Stimulated activated CD8-positive, alpha-beta memory T cell treated with anti-CD3 and anti-CD28 coated beads, Interleukin-4, amount 100 ng/mL, for 48 hours (primary cell): Measurements from ENCODE around the gene PPP1R7.

ENCODE experiments used
- DNase-seq: peaks from one replicate; pipeline ENCODE4 v3.0.0-alpha.2; 2020

PPP1R7 gene

DNA sequence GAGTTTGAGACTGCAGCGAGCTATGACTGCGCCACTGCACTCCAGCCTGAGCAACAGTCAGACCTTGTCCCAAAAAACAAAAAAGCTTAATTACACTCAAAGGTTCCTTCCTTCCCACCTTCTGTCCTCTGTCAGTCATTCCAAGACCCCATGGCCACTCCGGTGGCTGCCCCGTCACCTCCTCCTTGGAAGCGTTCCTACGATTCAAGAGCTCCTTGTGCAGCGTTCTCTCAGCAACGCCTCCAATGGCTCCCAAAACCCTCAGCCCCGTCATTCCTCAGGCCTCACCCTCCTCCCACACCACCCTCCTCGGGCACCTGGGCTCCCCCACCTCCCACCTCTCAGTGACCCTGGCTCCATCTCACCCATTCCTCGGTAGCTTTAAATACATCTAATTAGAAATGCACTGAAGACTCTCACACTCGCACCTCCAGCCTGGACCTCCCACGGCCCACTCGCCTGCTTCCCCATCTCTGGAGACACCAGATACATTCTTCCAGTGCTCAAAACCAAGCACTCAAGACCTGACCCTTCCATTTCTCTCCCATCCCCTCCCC lies 9.0 kb upstream of the PPP1R7 start:
- DNase-seq, result no peak

DNA sequence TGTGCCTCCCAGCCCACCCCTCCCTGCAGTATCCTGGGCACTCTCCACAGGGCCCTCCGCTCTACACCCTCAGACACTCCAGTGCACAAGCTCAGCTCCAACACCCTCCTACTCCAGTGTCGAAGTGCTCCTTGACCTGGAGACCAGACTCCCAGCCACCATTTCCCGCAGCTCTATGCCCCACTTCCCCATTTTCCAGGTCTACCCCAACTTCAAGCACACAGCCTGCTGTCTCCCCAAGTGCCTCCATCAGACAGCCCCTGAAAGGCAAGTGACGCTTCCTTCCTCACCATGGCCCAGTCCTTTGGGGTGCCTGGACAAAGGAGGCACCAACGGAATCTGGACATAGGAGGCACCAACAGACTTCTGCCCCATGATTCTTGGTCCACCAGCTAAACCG lies 8.2 kb upstream of the PPP1R7 start:
- no peak for DNase-seq

DNA sequence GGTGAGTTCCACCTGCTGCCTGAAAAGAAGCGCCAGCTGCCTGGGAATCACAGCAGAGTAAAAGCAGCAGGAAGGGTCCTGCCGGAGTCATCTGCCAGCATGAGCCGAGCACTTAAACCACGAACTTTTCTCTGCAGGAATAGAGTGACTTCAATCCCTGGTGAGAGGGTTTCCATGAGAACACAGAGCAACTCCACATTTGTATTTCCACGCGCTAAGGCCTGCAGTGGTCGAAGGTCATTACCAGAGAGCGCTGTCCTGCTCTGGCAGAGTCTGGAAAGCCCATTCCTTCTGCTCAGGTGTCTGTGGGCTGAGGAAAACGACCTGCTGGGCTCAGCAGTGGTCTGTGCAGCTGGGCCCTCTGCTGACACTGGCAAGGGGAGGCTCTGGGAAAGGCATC lies 7.7 kb upstream of the PPP1R7 start:
- no peak for DNase-seq

DNA sequence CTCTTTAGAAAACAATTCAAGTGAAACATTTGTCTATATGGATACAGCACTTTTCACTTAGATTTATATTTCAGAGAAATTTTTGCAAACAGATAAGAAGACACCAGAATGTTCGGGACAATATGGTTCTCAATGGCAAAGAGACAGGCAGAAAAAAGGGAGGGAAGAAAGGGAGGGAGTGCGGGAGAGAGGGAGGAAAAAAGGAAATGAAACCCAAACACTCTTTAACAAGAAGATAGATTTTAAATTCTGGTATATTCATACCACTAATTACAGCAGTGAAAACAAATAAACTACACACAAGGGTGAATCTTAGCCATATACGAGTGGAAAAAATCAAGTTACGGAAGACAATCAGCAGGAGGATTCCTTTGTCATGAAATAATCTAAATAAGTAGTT lies 4.0 kb upstream of the PPP1R7 start:
- no peak for DNase-seq

DNA sequence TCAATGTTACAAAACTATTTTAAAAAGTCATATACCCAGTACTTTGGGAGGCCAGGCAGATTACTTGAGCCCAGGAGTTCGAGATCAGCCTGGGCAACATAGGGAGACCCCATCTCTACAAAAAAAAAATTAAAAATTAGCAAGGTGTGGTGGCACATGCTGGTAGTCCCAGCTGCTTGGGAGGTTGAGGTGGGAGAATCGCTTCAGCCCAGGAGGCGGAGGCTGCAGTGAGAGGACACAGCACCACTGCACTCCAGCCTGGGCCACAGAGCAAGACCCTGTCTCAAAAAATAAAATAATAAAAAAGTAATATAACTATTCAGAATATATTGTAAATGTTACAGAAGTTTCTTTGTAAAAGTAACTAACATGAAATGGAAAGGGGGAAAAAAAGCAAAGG lies 2.9 kb upstream of the PPP1R7 start:
- DNase-seq, result no peak

DNA sequence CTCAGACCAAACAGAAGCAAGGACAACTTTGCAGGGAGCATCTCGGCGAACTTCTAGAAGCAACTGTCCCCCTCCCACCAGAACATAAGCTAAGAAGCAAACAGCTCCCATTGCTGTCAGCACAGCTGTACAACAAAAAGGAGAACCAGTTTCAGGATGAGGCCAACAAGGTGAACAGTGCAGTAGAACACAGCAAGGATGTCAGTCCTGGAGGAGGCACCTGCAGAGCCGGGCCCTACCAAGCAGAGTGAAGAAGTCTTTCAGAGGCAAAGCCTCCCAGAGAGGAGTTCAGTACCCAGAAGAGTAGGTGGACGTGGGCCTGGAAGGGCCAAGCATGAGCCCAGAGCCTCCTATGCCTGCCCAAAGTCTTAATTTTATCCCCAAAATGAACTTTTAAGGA lies 2.0 kb upstream of the PPP1R7 start:
- DNase-seq, result no peak

DNA sequence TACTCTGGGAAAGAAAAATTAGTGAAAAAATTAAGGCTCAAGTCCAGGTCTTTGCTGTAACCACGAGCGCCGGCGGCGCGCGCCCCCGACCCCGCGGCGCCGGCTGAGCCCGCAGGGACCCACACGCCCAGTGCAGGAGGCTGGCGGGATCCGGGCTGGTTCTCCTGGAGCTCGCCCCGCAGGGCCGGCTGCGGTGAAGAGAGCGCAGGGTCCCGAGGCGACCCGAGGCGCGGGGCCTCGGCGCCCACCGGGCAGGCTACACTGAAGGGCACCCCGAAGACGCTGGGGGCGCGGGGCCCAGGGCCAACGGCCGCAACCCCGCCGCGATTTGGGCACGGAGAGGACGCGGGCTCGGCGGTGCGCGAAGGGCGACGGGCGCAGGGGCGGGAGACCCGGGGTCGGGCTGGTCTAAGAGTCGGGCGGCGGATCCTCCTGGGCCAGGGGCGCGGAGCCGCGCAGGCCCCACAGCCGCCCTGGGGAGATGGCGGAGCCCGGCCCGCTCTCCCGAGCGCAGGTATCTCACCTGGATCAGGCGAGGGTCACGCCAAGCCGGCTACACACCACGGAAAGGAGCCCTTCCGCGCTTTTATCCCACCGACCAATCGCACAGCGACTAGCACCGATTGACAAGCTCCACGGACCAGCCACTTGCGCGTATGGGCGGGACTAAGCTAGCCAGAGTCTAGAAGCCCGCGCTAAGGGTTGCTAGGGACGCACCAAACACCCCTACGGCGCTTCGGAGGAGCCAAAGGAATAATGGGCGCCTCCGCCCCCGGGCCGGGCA lies 1.2 kb upstream of the PPP1R7 start, which contains the start of gene PASK:
Gene PASK, minus strand, starts transcription at position 582 of the 784 bp plus-strand sequence. CDS start 6,440 bp downstream, outside the sequence.
- peak; percentile 96 for DNase-seq

DNA sequence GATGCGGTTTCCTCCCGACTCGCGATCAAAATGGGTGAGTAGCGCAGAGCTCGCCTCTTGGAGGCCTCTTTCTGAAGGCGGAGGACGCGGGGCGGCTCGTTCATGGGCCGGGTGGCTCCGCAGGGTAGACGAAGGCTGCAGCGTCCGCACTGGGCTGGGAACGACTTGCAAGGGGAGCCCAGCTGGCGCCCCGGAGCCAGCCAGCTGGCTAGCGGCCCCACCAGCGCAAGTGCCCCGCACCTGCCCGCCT lies 667 bp upstream of the PPP1R7 start:
- no peak for DNase-seq

DNA sequence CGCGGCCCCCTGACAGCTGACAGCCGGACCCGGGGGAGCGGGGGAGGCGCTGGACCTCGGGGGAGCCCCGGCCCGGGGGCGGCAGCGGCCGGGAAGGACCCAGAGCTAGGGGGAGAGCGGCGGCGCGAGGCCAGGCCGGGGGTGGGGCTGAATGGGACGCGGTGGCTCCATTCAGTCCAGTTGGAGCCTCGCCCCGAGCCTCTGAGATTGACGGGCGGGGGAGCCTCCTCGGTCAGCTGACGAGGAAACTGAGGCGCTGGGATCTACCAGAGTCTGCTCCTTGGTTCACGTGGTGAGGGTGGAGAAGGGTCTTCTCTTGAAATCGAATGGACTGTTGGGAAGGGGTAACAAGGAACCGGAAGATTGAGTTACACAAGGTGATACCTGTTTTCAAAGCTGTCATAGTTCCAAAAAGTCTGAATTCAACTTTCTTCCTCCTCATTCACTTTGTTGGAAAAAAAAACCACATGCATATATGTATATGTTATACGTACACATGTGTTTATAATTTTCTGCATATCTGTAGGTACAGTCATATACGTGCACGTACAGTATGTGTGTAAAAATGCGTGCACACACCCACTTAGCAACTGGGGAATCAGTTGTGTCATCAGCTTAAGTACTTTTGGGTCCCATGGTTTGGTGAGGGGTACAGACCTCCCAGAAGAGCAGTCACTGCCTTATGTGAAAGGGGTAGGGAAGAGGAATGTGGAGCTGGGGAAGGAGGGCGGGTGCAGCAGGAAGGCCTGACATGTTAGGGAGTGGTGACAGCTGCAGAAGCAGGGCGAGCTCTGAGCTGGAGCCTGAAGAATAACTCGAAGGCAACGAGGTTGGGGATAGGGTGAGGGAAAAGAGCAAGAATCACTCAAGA lies 628 bp downstream of the PPP1R7 start:
- DNase-seq, result no peak

DNA sequence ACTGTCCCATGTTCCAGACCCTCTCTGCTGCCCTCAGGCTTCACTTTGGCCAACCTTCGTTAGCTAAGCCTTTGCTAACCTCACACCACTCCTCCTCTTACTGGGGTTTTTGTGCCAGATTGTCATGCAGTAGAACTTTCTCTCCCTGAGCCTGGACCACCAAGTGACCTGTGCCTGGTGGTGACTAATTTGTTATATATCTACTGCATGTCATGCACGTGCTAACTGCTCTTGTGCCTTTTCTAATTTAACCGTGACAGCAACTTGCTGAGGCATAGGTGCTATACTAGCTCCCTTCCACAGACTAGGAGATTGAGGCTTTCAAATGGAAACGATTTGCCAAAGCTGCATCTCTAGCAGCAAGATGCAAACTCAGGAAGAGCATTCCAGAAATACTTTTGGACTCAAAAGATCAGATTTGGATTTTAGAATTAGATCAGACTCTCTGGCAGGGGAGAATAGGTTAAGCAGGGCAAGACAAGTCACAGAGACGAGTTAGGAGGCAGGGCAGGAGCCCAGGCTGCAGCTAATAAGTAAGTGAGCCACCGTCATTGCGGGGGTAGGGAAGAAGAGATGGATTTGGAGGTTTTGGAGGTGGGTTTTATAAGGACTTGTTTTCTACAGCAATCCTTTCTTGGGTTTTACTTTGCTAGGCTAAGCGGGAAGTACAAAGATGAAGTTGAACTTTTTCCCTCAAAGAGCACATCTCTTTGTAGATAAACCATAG lies 1.8 kb downstream of the PPP1R7 start:
- no peak for DNase-seq

DNA sequence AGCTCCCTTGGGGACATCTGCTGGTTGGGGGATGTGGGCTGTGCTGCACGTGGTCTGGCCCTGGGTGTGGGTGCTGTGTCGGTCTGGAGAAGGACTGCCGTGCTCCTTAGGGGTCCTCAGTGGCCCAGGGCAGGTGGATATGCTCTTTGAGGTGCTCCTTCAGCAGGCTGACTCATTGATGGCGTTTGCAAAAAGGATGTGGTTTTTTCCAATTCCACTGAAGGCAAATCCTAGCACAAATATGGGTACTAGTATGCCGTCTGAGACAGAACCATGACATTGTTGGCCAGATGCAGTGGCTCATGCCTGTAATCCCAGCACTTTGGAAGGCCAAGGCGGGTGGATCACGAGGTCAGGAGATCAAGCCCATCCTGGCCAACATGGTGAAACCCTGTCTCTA lies 3.3 kb downstream of the PPP1R7 start:
- peak; percentile 30 for DNase-seq

DNA sequence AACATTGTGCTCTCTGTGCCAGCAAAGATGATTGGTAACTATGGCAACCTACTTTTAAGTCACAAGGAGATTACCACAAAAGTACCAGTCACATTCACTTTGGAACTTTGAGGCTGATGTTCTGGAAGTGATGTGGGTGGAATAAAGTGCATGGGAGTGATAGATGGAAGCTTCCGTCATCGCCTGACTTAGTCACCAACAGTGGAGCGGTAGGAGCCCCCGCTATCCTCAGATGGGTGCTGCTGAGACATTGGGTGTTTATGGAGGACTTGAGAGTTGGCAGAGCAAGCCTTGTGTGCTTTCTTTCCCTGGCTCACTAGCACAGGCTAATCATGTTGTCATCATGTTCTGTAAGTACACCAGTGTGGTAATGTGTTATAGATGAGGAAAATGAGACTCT lies 4.6 kb downstream of the PPP1R7 start:
- DNase-seq, result peak; percentile 63

DNA sequence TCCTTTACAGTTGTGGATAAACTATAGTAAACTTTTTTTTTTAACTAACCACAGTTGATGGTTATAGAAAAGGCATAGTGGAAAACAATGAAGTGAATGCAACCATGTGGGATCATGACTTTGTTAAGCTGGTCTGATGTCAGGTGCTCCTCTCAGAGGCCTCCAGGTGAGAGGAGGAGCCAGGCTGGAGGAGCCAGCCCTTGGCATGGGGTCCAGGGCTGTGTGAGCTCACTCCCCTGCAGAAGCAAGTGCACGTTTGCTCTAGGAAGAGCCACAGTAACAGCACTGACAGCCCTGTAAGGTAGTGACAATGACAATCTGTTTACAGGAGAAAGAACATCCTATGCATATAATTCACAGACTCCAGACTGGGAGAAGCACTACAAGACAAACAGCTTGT lies 5.7 kb downstream of the PPP1R7 start:
- no peak for DNase-seq

DNA sequence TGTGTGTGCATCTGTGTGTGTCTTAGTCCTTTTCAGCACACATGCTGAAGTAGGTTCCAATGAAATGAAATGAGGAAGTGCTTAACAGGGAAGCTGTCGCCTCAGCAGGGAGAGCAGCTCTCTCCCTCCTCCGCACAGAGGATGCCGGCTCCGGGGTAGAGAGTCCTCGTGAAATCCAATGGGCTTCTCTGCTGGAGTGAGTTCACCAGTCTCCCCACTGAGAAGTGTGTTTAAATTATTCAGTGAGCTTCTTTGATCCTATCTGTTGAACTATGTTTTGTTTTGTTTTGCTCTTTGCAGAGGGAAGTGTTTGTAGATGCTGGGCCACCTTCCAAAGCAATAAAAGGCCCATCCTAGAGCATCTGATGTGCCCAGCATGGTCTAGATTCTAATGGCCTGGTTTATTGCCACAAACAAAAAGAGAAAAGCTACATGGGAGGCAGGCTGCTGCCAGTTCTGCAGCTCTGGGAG lies 6.7 kb downstream of the PPP1R7 start:
- DNase-seq, result no peak

DNA sequence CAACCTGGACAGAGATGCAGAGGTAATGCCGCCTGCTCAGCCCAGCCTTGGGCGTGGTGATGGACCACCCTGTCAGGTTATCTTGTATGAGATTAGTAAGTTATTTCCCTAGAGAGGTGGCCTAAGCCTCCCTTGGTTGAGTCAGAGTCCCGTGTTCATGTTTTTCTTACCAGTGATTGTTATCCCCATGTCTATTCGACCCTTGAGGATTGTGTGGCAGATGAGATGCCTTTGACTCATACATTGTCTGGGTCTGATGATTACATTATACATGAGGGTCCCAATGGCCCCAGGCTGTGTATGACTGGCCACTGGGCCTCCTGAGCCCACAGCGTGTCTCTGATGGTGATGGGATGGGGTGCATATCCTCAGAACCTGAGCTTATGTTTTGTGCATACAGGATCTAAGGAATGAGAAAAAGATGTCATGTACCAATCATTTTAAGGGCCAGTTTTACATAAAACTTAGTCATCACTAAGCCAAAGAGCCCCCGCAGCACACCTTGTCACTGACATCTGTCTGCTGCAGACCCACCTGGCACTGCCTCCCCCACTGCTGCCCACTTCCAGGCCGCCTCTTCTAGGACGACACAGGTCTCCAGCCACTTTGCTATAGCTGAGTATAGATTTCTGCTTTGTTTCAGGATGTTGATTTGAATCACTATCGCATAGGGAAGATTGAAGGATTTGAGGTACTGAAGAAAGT lies 7.7 kb downstream of the PPP1R7 start:
- no peak for DNase-seq

DNA sequence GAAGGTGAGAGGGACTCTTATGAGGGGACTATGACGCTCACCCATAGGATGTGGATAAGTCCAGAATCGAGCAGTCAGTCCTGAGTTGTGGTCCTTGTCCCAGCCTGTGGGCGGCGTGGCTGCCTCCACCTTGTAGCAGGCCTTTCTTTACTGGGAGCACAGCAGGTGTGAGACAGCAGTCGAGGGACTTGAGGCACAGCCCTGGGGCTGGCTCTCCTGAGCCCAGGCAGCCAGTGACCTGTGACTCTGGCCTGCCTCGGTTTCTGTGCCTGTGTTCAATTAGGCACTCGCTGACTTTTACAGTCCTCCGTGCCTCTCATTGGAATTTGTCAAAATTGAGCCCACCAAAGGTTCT lies 8.3 kb downstream of the PPP1R7 start:
- DNase-seq, result no peak

DNA sequence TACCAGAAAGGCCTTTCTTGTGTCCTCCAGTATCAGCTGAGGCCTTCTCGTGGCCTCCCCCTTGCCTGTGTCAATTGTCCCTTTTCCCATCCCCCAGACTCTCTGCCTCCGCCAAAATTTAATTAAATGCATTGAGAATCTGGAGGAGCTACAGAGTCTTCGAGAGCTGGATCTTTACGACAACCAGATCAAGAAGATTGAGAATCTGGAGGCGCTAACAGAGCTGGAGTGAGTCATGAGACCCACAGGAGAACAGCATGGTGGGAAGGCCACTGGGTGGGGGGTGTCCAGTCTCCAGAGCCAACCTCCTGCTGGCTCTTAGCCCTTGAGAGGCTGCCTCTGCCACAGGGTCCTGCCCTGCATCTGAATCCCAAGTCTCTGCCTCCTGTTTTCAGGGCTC lies 8.8 kb downstream of the PPP1R7 start:
- no peak for DNase-seq

DNA sequence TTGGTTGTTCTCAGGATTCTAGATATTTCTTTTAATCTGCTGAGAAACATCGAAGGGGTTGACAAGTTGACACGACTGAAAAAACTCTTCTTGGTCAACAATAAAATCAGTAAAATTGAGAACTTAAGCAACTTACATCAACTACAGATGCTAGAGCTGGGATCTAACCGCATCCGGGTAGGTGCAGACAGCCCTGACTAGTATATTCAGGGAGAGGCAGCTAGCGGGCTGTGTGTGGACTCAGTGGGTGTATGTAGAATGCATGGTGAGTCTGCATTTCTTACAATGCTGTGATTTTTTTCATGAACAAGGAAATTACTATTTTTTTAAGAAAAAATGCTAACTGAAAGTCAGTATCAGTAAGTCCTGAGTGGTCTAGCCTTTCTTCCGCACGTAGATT lies 10.1 kb downstream of the PPP1R7 start:
- no peak for DNase-seq

DNA sequence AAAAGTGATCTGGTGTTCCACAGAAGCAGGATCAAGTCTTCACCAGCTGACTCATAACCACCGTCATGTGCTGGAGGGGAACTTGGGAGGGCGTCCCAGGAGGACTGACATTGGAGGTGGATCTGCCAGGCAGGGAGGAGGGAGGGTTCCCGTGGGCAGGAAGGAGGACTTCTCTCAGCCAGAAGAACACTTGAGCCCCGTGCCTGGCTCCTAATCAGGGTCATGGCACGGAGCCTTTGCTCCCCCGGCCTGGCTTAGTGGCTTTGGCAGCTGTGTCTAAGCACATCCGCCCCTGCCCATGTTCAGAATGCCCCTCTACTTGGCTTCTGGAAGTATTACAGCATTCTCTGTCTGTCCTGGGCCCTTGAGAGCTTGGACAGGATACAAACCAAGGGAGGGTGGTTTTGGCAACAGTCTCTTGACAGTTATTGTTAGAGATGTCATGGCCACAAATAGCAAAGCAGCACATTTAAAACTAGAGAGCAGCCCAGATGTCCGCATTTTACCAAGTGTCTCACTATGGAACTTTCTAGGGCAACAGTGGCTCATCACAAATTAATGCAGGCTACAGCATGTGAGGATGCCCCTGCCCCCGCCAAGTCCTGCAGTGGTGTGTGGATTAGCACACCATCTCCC lies 11.5 kb downstream of the PPP1R7 start:
- DNase-seq, result no peak

DNA sequence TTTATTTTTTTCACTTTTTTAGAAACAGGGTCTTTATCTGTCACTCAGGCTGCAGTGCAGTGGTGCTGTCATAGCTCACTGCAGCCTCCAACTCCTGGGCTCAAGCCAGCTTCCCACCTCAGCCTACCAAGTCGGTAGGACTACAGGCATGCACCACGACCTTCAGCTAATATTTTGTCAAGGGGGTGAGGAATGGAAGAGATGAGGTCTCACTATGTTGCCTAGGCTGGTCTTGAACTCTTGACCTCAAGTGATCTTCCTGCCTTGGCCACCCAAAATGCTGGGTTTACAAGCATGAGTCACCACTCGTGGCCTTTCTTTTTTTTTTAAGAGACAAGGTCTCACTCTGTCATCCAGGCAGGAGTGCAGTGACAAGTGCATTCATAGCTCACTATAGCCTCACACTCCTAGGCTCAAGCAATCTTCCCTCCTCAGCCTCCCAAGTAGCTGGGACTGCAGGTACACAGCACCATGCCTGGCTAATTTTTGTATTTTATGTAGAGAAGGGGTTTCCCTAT lies 13.4 kb downstream of the PPP1R7 start:
- DNase-seq, result no peak

DNA sequence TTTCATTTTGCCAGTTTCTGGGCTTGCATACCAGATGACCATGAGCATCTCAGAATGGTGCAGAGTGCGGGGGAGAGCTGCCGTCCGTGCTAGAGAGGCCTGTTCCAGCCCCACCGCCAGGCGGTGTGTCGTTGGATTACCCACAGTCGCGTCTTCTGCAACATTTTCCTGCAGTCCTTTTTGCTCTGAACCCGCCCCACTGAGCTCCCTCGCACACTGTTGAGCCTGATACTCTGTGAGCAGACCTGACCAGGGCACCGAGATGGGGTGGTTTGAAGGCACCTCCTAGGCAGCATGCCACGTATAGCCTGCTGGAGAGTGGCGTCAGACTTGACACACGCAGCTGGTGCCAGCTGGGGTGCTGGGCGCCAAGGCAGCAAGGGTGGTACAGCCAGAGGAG lies 18.1 kb downstream of the PPP1R7 start:
- DNase-seq, result no peak

DNA sequence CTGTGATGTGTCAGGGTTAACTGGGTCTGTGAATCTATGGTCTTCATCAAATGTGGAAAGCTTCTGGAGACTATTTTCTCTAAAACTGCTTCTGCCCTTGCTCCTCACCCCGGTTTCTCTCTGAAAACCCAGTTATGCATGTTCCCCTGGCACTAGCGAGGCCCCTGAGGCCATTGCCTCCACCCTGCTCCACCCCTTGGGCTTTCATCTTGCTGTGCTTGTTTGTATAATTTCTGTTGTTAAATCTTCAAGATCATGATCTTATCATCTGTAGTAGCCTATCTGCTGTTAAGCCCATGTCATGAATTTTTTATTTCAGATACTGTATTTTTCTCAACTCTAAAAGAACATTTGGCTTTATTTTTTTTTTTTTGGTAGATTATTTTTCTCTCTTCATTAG lies 23.3 kb downstream of the PPP1R7 start:
- no peak for DNase-seq
